GM18870 (cell line): ENCODE results near the gene INMT.
A peak's percentile ranks its signal among the peaks of the same experiment; 100 is the strongest.

Experiments
- ATAC-seq: cut with Tn5 transposase; IDR thresholded peaks from one replicate; pipeline ENCODE4 v1.9.1; 2021; ENCODE audit warnings: moderate library complexity; ENCODE audit not compliant: unreplicated experiment

Gene INMT

DNA sequence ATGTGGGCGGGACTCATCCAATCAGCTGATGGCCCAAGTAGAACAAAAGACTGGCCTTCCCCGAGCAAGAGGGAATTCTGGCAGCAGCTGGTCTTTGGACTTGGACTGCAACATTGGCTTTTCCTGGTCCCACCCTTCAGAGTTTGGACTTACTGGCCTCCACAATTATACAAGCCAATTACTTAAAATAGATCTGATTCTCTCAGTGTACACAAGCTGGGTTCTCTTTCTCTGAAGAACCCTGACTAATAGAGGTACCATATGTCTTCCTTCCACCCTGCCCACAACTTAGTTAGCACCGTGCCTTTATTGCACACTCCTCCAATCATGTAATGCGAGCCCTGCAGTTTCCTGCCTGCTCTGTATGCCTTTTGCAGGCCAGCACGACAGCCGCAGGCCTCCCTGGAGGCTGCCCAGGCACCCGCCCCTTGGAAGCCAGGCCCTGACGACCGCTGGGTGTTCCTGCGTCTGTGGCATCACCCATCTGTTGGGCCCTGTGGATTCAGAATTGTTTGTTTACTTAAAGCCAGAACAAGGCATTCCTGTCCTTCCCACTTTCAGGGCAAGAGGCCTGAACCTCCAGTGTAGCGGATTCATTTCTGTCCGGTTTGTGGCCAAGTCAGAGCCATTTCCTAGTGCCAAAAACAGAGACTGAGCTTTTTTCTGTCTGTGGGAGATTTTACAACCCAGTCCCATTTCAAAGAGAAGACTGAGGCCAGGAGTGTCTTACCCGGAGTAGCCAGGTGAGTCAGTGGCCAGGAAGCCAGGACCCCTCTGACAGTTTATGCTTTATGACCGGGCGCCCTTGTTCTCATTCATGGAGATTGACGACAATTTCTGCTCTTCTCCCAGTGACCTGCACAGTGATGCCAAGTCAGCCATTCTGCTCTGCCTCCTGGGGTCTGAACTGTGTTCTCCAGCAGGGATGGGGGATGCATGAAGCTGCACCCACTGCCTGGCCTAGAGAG is 968 bp upstream of the INMT start:
- ATAC-seq: no peak

DNA sequence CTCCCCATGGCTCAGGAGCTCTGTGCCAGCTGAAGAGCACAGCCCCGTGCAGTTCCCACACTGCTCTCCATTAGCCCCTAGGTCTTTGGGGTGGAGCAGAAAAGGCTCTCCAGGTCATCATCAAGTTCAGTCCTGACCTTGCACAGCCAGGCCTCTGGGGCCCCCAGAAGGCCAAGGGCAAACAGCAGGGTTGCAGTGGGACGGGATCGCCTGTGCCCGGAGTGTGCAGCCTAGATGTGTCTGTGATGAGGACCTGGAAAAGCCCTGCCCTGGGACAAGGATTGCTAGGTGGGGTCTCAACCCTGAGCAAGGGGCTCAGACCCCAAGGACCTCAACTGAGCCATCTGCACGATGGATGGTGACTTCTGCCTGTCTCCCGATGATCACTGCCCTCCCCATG is 549 bp downstream of the INMT start:
- ATAC-seq: no peak

DNA sequence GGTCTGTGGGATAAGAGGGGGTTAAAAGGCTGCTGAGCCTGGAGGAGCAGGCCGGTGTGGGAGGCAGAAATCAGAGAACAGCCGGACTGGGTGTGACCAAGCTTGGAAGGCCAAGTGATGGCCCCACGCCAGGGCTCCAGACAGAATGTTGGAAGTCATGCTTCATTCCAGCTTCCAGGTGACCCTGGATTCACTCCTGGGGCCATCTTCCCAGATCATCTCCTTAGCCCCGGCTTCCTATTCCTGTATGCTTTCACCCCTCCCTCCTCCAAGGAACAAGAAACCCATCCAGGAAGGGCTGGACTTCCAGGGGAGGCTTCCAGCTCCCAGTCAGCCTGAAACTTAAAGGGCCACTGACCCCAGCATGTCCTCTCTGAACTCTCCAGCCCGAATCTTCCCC is 1.0 kb downstream of the INMT start:
- no peak for ATAC-seq

GRCh38 chr7:30754315-30754877 is 2.5 kb downstream of the INMT start:
- ATAC-seq: no peak

DNA sequence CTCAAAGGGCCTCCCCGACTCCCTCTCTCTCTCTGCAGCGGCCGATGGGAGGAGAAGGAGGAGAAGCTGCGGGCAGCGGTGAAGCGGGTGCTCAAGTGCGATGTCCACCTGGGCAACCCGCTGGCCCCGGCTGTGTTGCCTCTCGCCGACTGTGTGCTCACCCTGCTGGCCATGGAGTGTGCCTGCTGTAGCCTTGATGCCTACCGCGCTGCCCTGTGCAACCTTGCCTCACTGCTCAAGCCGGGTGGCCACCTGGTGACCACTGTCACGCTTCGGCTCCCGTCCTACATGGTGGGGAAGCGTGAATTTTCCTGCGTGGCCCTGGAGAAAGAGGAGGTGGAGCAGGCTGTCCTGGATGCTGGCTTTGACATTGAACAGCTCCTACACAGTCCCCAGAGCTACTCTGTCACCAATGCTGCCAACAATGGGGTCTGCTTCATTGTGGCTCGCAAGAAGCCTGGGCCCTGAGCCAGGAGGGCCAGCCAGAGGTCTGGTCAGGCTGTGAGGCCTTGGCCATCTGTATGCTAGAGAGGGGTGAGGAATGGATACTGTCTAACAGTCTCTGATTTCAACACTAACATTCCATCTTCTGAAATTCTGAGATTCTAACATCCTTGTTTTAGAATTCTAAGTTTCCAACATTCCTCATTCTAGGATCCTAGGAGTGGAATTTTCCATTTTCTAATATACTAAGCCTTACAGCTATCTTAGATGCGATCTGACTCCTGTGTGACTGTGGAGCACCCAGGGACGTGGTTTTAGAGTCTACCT is 3.6 kb downstream of the INMT start:
- ATAC-seq: no peak

DNA sequence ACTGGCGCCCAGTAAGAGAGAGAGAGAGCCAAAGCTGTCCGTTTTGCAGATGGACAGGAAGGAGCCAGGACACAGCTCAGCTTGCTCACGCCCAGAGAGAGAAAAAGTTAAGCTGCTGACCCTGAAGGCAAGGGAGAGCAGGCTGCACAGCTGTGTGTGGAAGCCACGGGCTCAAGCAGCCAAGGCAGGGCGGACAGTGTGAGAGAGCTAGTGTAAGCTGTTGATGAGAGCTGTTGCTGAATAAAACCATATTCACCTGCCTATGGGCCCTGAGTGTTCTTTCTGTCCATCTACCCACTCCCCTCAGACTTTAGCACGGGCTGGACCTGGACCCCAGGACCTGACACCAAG is 5.4 kb downstream of the INMT start:
- no peak for ATAC-seq

DNA sequence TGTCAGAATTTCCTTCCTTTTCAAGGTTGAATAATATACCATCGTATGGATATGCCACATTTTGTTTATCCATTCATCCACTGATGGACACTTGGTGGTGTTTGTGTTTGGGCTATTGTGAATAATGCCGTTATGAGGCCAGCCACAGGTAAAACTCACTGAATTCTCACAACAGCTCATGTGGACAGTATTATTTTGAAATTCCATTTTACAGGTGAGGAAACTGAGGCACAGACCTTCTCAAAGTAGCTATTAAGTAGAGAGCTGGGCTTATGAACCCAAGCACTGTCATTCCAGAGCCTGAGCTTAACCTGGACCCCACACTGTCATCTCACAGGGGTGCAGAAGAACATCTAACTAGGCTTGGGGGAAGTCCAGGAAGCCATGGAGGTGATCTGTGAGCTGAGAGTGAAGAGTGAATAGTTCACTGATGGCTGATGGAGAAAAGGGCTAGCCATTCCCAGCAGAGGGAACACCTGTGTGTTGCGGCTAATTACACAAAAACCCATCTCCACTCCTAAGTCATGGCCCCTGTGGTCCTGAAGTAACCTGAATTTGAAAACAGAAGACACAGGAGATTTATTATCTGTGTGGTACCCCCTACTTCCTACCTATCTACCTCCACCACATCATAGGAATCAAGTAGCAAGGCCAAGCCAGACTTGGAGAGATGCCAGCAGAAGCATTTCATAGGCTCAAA is 8.7 kb downstream of the INMT start:
- ATAC-seq: no peak

DNA sequence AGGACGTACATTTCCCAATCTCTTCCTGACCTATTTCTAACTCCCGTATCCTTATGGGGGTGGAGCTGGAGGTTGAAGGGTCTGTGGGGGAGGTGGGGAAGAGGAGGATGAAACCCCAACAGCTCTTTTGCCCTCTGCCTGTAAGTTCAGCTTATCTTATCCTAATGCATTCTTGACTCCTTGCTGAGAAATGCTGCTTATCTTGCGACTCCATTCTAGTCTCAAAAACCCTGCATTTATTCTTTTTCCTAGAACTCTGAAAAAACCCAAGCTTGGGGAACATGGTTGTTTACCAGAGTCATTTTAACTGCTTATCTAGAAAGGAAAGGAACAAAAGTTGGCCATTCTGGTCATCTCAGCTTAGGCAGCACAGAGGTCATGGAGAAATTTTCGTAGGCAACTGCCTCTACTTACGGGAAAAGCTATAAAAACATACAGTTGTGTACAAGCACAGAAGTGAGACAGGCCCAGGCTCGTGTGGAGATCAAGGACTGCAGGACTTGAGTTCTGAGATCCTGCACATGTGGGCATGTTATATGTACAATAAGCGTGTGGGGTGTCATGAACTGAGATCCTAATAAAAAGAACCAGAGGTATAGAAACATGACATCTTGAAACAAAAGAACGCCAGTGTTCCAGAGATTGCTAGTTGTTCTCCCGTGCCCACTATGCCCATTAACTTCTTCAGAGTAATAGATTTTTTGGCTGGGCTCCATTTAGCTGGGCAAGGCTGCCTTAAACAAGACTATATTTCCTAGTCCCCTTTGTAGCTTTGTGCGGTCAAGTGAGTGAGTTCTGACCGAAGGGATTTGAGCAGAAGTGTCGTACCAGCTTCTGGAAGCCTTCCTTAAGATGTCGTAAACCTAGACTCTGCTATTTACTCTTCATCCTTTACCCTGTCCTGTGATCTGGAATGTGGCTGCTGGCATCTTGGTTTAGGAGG is 9.6 kb downstream of the INMT start:
- ATAC-seq: no peak

GRCh38 chr7:30764030-30764975 is 12.4 kb downstream of the INMT start:
- peak; percentile 93 for ATAC-seq

DNA sequence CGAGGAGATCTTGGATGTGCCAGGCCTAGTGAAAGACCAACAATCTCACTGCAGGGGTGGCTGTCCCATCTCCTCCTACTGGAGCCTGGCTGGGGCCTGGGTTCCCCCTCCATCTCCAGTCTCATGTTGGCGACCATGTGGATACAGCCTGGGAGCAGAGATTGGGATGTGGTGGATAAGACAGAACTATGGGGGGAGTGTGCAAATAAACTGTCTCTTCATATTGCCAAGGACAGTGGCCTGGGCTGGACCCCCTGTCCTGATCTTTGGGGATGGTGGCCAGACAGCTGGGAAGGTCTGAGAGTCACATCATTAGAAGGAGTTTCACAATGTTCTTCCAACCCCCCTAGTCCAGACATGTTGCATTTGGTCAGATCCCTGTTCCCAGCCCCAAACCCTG is 13.5 kb downstream of the INMT start:
- ATAC-seq: no peak

- ATAC-seq: no peak
These were observed 18.9 kb downstream of the INMT start for GRCh38 chr7:30770845-30771173.

GRCh38 chr7:30771174-30771879 is 19.4 kb downstream of the INMT start, which contains the start of gene MINDY4:
TSS of gene MINDY4 (plus strand) at chr7:30771417. CDS start at chr7:30771494, 77 bp downstream.
- ATAC-seq: peak; percentile 51

GRCh38 chr7:30771880-30772425 is 20.0 kb downstream of the INMT start:
- no peak for ATAC-seq

DNA sequence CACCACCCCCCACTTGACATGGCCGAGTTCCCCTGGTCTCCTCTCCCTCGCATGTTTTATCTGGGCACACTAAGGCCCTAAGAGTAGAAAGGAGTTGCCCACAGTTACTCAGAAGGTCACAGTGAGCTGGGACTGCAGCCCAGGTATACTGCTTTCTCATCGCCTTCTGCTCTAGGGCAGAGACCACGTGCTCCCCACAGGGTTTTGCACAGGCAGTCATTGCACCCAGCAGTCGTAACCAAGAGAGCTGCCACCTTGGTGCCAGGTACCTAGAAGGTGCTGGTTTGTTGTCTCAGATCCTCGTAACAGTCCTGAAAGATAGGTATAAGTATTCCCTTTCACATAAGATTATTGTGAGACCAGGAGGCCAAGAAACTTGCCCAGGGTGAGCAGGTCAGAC is 21.0 kb downstream of the INMT start:
- no peak for ATAC-seq

GRCh38 chr7:30775992-30776391 is 24.1 kb downstream of the INMT start:
- no peak for ATAC-seq

DNA sequence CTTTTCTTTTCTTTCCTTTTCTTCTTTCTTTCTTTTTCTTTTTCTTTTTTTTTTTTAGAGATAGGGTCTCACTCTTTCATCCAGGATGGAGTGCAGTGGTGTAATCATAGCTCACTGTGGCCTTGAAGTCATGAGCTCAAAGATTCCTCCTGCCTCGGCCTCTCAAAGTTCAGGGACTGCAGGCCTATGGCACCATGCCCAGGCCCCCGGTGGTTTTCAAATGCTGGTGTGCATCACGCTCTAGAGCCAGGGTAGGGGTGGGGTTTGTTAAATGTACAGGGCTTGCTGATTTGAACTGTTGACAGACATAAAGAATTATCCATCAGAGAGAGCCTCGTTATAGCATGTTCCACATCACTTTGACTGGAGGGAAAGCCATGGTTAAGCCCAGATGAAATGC is 25.0 kb downstream of the INMT start:
- no peak for ATAC-seq

- no peak for ATAC-seq
These were observed 26.5 kb downstream of the INMT start for GRCh38 chr7:30778255-30779025.
